Activated CD4-positive, alpha-beta T cell treated with anti-CD3 and anti-CD28 coated beads, Interleukin-2, amount 10 ng/mL, durations not matched to agents 24 days and 14 days (primary cell): ENCODE data around the gene ERGIC1. TPM values are rescaled to one million over a fixed set of nuclear protein-coding genes. Genes with fewer than 3 reads are reported as not detected.

Experiments
- DNase-seq: peaks from one replicate; pipeline ENCODE4 v3.0.0; 2022
- H3K27ac Mint-ChIP-seq: one replicate; pipeline ENCODE4 v1.8.0; 2022; ENCODE audit warnings: mild to moderate bottlenecking, mixed read lengths
- H3K27me3 Mint-ChIP-seq: one replicate; pipeline ENCODE4 v1.8.0; 2022; ENCODE audit warnings: mixed read lengths
- H3K36me3 Mint-ChIP-seq: one replicate; pipeline ENCODE4 v1.8.0; 2022; ENCODE audit warnings: low read depth, mild to moderate bottlenecking, mixed read lengths
- H3K4me1 Mint-ChIP-seq: one replicate; pipeline ENCODE4 v1.8.0; 2021; ENCODE audit warnings: mixed read lengths
- H3K4me3 Mint-ChIP-seq: one replicate; pipeline ENCODE4 v1.8.0; 2022; ENCODE audit warnings: mild to moderate bottlenecking, moderate library complexity, mixed read lengths
- H3K9me3 Mint-ChIP-seq: one replicate; pipeline ENCODE4 v1.8.0; 2021; ENCODE audit warnings: mixed read lengths
- intact Hi-C: fragments of 100-400 bp; cut with micrococcal nuclease; formaldehyde crosslinking; loops from one replicate; pipeline ENCODE4 v1.15.1; 2023
- total RNA-seq: library from RNA; stranded (reverse); gene quantifications from 2 replicates; pipeline ENCODE4 v1.2.3, GENCODE V29; 2022

ERGIC1 gene
- total RNA-seq, 1 donor from 2014 or later = 47.3 TPM

DNA sequence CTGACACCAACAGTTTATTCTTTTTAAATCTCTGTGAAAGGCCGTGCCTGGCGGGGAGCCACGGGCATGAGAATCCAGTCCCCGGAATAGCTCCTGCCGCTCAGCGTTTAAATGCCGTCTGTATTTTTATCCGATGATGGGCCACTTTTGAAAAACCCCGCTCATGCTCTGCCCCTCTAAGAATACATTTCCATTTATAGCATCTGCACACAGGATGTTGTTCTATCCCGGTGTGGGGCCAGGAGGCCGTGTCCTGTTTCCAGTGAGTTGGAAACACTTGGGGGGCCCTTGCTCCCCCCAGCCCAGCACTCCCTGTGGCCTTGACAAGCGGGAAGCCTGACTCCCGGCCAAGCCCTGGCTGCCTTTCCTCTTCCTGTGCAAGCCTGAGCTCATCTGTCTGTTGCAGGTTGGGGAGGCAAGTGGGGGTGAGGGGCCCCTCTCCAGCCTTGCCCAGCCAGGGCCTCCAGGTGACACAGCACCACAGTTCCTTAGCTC lies 39.0 kb downstream of the ERGIC1 start:
- Mint-ChIP-seq H3K4me3 (no peak overlapping the region), H3K27ac (no peak overlapping the region), H3K4me1 (peaks cover 14% of the 10 kb centered on the region), H3K9me3 (no peaks in the 10 kb centered on the region), H3K27me3 (no peaks in the 10 kb centered on the region), H3K36me3 (no peaks in the 10 kb centered on the region)
- DNase-seq = no peak
- intact Hi-C loops = no loop called here

DNA sequence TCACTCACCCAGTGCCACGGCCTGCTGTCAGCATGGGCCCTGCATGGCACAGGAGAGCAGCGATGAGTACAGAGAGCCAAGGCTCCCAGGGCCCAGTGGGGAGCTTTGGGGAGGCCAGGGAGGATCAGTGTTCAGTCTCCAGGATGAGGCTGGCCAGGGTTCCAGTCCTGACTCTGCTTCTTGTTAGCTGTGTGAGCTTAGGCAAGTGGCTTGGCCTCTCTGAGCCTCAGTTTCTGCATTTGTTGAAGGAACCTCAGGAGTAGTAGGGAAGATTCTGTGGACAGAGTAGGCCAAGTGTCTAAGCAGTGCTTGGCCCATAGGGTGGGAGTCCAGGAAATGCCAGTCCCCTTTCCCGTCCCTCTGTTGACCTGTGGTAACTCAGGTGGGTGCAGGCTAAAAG lies 39.5 kb downstream of the ERGIC1 start:
- Mint-ChIP-seq H3K9me3 (no peaks in the 10 kb centered on the region), H3K27me3 (no peaks in the 10 kb centered on the region), H3K4me1 (peaks cover 9% of the 10 kb centered on the region), H3K27ac (no peak overlapping the region), H3K36me3 (no peaks in the 10 kb centered on the region), H3K4me3 (no peak overlapping the region)
- intact Hi-C loops = no loop called here
- no peak for DNase-seq

DNA sequence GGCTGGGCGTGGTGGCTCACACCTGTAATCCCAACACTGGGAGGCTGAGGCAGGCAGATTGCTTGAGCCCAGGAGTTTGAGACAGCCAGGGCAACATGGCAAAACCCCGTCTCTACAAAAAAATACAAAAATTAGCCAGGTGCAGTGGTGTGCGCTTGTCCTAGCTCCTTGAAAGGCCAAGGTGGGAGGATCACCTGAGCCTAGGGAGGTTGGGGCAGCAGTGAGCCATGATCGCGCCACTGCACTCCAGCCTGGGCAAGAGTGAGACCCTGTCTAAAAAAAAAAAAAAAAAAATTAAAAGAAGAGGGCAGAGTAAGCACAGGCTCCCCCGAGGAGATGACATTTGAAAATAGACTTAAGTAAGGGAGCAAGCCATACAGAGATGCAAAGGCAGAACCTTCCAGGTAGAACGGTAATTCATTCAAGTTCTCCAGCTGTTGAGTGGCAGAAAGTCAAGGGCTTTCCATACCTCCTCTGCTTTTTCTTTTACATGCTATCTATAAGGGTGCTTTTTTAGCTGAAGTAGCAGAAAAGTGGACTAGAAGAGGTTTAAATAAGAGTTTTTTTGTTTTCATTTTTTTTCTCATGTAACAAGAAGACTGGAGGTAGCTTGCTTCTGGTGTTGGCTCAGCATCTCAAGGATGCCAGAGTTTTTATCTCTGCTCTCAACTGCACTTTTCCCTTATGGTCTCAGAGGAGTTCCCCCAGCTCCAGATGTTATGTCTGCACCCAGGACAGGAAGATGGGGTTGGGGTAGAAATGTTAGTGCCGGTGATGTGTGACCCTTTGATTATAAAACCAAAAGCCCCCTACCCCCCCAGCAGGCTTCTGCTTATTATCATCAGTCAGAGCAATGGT lies 40.8 kb downstream of the ERGIC1 start:
- intact Hi-C loops = no loop called here
- peaks cover 4% of the 10 kb centered on the region for H3K4me1 Mint-ChIP-seq

DNA sequence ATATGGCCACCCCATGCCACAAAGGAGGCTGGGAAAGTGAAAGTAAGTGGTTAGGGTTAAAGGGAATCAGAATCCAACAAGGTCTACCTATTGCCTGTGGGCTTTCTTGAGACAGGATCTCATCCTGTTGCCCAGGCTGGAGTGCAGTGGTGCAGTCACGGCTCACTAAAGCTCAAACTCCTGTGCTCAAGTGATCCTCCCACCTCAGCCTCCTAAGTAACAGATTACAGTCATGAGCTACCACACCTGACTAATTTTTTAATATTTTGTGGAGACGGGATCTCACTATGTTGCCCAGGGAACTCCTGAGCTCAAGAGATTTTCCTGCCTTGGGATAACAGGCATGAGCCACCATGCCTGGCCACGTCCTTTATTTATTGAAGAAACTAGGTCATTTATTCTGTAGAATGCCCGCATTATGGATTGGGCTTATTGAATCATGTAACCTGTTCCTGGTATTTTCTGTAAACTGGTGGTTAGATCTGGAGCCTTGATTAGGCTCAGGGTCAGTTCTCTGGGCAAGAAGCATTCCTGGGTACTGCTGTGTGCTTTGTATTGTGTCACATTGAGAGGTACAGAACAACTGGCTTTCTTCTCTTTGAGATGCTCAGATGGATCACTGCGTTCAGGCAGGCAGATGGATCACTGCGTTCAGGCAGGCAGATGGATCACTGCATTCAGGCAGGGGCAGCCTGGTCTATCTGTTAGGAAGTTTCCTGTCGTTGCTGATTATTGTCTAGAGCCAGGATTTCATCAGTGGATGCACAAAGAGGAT lies 41.6 kb downstream of the ERGIC1 start:
- Mint-ChIP-seq H3K27me3 (no peaks in the 10 kb centered on the region), H3K4me1 (peaks cover 4% of the 10 kb centered on the region), H3K4me3 (no peak overlapping the region), H3K36me3 (no peaks in the 10 kb centered on the region), H3K27ac (no peak overlapping the region), H3K9me3 (no peaks in the 10 kb centered on the region)
- intact Hi-C loops = no loop called here
- DNase-seq = no peak

More for the DNA sequence above, 40.8 kb downstream of the ERGIC1 start:
- Mint-ChIP-seq H3K27ac (no peak overlapping the region), H3K36me3 (no peaks in the 10 kb centered on the region), H3K9me3 (no peaks in the 10 kb centered on the region), H3K4me3 (no peak overlapping the region), H3K27me3 (no peaks in the 10 kb centered on the region)
- no peak for DNase-seq

DNA sequence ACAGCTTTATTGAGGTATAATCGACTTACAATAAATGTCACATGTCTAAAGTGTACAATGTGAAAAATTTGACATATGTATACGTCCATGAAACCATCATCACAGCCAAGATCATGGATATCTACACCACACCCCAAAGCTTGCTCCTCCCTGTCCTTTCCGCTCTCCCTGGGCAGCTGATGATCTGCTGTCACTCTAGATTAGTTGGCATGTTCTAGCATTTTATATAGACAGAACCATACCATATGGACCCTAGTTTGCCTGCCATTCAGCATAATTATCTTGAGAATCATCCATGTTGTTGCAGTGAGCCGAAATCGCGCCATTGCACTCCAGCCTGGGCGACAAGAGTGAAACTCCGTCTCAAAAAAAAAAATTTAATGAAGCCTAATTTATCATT lies 42.5 kb downstream of the ERGIC1 start:
- DNase-seq = no peak
- Mint-ChIP-seq H3K9me3 (no peaks in the 10 kb centered on the region), H3K4me3 (no peak overlapping the region), H3K27ac (no peak overlapping the region), H3K27me3 (no peaks in the 10 kb centered on the region), H3K4me1 (peaks cover 5% of the 10 kb centered on the region), H3K36me3 (no peaks in the 10 kb centered on the region)
- intact Hi-C loops = no loop called here

DNA sequence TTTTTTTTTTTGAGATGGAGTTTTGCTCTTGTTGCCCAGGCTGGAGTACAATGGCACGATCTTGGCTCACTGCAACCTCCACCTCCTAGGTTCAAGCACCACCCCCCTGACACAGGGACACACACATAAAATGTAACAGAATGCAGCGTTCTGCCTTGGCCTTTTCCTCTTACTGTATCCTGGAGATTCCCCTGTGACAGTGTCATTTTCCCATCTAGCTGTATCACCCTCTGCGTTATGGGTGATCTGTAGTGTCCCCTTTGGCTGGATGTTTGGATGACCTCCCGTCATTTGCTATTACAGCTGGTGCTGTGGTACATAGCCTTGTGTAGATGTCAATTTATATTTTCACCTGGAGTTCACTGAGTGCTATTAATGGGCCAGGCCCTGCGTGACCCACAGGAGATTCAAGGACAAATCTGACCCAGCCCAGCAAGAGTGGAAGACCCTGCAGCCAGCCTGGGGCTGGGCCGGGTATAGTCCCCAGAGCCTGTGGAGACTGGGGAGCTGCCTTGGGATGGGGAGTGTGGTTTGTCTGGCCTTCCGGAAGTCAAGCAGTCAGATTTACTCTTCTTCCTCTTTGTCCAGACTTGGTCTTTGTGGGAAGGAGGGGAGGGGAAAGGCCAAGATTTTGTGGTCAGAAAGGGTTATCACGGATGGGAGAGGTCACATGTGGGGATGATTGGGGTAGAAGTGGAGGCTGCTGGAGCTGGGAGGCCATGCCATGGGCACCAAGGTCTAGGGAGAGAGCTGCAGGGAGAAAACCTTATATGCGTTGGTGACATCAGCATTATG lies 43.6 kb downstream of the ERGIC1 start:
- Mint-ChIP-seq H3K9me3 (no peaks in the 10 kb centered on the region), H3K4me1 (peaks cover 11% of the 10 kb centered on the region), H3K36me3 (no peaks in the 10 kb centered on the region), H3K4me3 (no peak overlapping the region), H3K27me3 (no peaks in the 10 kb centered on the region), H3K27ac (no peak overlapping the region)
- no peak for DNase-seq
- intact Hi-C loops = no loop called here

DNA sequence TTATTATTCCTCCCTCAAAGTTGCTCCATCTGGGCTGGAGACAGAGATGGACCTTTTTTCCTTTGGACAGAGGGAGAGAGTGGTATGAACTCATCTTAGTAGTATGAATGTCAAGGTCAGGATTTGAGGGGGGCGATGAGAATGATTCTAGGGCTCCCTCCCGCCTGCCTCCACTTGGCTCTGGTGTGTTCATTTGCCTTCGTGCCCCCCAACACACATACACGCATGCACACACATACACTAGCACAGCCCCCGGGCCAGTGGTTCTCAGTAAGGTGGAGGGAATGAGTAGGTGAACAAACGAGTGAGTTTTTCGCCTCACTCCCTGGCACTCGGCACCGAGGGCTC lies 44.5 kb downstream of the ERGIC1 start:
- Mint-ChIP-seq H3K4me1 (peaks cover 11% of the 10 kb centered on the region), H3K9me3 (no peaks in the 10 kb centered on the region), H3K36me3 (no peaks in the 10 kb centered on the region), H3K4me3 (no peak overlapping the region), H3K27me3 (no peaks in the 10 kb centered on the region), H3K27ac (no peak overlapping the region)
- no peak for DNase-seq
- intact Hi-C loops = no loop called here

DNA sequence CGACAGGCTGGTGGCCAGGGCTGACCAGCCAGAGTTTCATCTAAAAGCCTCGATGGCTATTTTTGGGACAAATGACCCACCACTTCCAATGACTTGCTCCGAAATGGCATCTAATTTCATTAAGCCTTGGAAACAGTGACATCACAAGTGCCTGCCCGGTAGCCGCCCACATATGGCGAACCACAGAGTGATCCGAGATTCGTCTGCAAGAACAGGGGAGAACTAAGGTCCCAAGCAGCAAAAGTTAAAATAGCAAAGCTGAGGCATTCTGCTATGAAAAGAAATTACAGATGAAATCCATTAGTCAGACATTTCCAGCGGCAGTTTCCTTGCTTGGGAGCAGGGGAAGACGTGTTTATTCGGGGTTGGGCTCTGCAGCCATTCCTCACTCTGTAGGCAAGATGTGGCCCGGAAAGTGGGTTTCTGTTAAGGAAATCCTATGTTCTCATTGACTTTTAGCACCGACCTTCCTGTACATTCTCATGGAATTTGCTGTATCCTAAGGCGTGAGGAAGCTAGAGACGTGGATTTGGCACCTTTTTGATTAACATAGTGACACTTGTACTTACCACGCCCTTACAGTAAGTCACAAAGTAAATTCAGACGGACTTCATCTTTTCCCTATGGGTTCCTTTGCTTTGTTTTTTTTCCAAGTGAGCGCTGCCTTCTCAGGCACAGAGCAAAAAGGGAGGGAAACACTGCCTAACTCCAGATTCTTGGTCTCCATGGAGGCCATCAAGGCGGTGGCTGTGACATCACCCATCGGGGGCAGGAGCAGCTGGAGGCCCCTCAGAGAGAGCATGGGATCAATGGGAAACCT lies 45.1 kb downstream of the ERGIC1 start:
- Mint-ChIP-seq H3K27ac (no peak overlapping the region), H3K36me3 (no peaks in the 10 kb centered on the region), H3K4me1 (peaks cover 11% of the 10 kb centered on the region), H3K9me3 (no peaks in the 10 kb centered on the region), H3K4me3 (no peak overlapping the region), H3K27me3 (no peaks in the 10 kb centered on the region)
- no peak for DNase-seq
- intact Hi-C loops = no loop called here

DNA sequence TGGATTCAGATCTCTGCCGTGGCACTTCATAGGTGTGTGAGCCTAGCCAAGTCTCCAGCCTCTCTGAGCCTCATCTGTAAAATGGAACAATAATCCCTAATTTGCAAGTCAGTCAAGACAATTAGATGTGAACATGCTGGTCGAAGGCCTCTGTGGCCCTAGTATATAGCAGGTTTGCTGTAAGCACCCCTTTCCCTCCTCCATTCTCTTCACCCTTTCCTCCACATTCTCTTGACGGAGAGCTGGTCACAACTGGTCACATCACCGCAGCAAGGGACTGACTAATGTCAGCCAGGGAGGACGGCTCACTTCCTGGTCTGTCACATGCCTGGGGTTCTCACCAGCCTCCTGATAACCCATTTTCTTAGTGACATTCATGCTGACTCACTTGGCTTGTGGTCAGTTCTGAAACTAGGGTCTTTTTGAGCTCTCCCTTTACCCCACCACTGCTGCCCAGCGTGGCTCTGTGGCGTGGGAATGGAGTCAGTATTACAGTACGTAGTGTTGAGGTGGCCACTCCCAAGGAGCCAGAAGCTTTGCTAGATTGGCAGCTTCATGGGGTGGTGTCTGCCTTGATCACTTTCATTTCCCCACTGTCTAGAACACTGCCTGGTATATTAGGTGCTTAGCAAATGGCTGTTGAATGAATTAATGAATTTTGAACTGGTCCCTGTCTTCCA lies 47.8 kb downstream of the ERGIC1 start:
- Mint-ChIP-seq H3K27me3 (no peaks in the 10 kb centered on the region), H3K36me3 (no peaks in the 10 kb centered on the region), H3K4me1 (peaks cover 7% of the 10 kb centered on the region), H3K27ac (no peak overlapping the region), H3K9me3 (no peaks in the 10 kb centered on the region), H3K4me3 (no peak overlapping the region)
- no peak for DNase-seq
- intact Hi-C loops = no loop called here

DNA sequence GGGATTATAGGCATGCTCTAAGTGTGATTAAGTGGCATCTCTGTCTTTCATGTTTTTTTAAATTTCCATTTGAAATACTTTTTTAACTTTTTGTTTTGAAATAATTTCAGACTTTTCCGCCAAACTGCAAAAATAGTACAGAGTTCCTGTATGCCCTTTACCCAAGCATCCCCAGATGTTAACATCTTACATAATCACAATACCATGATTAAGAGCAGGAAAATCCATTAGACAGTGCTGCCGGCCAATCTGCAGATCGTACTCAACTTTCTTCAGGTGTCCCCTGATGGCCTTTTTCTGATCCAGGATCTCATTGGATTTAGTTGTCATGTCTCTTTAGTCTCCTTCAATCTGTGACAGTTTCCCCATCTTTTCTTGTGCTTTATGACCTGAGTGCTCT lies 49.0 kb downstream of the ERGIC1 start:
- no peaks in the 10 kb centered on the region for H3K27me3 Mint-ChIP-seq
- no peaks in the 10 kb centered on the region for H3K9me3 Mint-ChIP-seq
- H3K4me3 Mint-ChIP-seq = no peak overlapping the region
- intact Hi-C loops = no loop called here
- peaks cover 7% of the 10 kb centered on the region for H3K4me1 Mint-ChIP-seq
- no peak for DNase-seq
- no peaks in the 10 kb centered on the region for H3K36me3 Mint-ChIP-seq
- H3K27ac Mint-ChIP-seq = no peak overlapping the region

DNA sequence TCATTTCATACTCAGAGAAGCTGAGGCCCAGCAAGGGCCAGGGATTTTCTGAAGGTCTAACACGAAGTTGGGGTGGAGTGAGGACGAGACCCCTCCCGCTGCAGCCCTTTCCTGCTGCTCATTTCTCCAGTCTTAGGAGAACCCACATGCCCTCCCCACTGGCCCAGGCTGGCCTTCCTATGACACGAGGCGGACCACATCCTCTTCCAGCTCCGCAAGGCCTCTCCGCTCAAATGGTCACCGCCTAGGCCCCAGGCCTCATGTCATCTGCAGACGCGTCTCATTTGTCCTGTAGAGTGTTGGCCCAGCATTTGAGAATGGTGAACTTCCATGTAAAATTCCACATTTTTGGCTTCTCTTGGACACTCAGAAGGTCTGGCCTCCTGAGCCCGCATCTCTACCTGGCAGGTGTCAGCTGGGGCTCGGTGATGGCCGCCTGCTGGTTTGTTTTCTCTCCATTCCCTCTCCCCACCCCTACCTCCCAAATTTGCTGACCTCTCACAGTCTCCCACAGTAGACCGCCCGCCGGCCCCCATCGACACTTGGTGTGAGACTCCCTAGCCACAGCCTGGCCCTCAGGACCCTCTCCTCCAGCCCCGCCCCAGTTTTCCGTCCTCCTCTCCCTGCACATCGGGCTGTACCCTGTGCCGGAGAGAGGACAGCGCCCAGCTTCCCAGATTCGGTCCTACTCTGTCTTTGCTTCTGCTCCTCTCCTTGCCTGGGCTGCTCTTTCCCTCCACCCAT lies 51.7 kb downstream of the ERGIC1 start:
- intact Hi-C loops = no loop called here
- peaks cover 7% of the 10 kb centered on the region for H3K4me1 Mint-ChIP-seq
- peaks cover 2% of the 10 kb centered on the region for H3K36me3 Mint-ChIP-seq
- H3K9me3 Mint-ChIP-seq = no peaks in the 10 kb centered on the region
- H3K27me3 Mint-ChIP-seq = no peaks in the 10 kb centered on the region
- H3K27ac Mint-ChIP-seq = no peak overlapping the region
- DNase-seq = no peak
- no peak overlapping the region for H3K4me3 Mint-ChIP-seq

DNA sequence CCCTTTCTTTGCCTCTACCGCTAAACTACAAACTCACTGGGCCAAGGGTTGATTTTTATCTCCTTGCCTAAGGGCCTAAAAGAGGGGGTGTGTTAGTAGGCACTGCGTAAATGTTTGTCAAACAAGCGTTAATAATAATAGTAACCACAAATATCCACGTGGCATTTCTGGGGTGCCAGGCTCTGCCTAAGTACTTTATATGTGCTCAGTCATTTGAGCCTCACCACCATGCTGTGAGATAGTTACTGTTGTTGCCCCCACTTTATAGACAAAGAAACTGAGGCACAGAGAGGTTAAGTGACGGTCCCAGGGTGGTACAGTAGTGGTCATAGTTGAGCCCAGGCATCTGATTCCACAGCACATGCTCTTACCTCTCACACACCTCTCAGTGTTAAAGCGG lies 52.4 kb downstream of the ERGIC1 start:
- Mint-ChIP-seq H3K9me3 (no peaks in the 10 kb centered on the region), H3K4me1 (peaks cover 7% of the 10 kb centered on the region), H3K4me3 (no peak overlapping the region), H3K36me3 (peaks cover 2% of the 10 kb centered on the region), H3K27ac (no peak overlapping the region), H3K27me3 (no peaks in the 10 kb centered on the region)
- intact Hi-C loops = no loop called here
- no peak for DNase-seq
